HEK293 (cell line): Measurements from ENCODE around the gene CDADC1.

Experiments
- CTCF ChIA-PET: fragments of 350-600 bp; formaldehyde crosslinking; extraction: SDS; loops from one replicate; lab custom pipeline; 2021; ENCODE audit warnings: antibody characterized with exemption; lab: Yijun Ruan, JAX
- POLR2A ChIA-PET: fragments of 300-600 bp; formaldehyde crosslinking; extraction: SDS; loops from one replicate; lab custom pipeline; 2020; ENCODE audit warnings: antibody characterized with exemption, inconsistent platforms; lab: Yijun Ruan, JAX
- H3K27ac ChIP-seq: fragments of 200-500 bp; sonication (Bioruptor generic); 2 replicates; pipeline ENCODE4 v1.5.1; 2014; ENCODE audit warnings: low read depth, low read length, control low read depth, inconsistent platforms; ENCODE audit errors: extremely low read depth
- H3K36me3 ChIP-seq, 2 experiments: fragments of 200-500 bp in 1 of 2; sonication (Bioruptor generic) in 1 of 2; 1 replicate in 1 of 2; 2 replicates in 1 of 2; pipeline ENCODE4 v1.5.1; 2014 to 2017; ENCODE audit warnings: inconsistent platforms in 2 of 2, low read length in 2 of 2; ENCODE audit not compliant: control insufficient read depth in 2 of 2, insufficient read depth in 1 of 2
- H3K4me1 ChIP-seq: fragments of 200-500 bp; sonication (Bioruptor generic); 2 replicates; pipeline ENCODE4 v1.5.1; 2014; ENCODE audit warnings: mild to moderate bottlenecking, low read length, inconsistent platforms; ENCODE audit not compliant: control insufficient read depth, insufficient read depth
- H3K4me3 ChIP-seq: 2 replicates; pipeline ENCODE4 v1.5.1; 2011; ENCODE audit warnings: low read depth, mild to moderate bottlenecking, control low read depth, low read length, moderate library complexity
- H3K9me3 ChIP-seq: fragments of 200-500 bp; sonication (Bioruptor generic); 2 replicates; pipeline ENCODE4 v1.5.1; 2014; ENCODE audit warnings: low read depth, low read length, inconsistent platforms; ENCODE audit not compliant: control insufficient read depth, insufficient read depth
- HIC1 ChIP-seq: fragments of 450-650 bp; formaldehyde crosslinking; IDR thresholded peaks from 2 replicates; pipeline ENCODE4 v1.5.1; 2016; ENCODE audit warnings: missing biosample characterization, missing genetic modification characterization
- PRDM10 ChIP-seq: fragments of 450-650 bp; formaldehyde crosslinking; IDR thresholded peaks from 2 replicates; pipeline ENCODE4 v1.5.1; 2016; ENCODE audit warnings: missing biosample characterization, missing genetic modification characterization
- ZBTB10 ChIP-seq: fragments of 450-650 bp; formaldehyde crosslinking; IDR thresholded peaks from 2 replicates; pipeline ENCODE4 v1.5.1; 2016; ENCODE audit warnings: missing biosample characterization, missing genetic modification characterization
- ZBTB48 ChIP-seq: fragments of 450-650 bp; formaldehyde crosslinking; IDR thresholded peaks from 2 replicates; pipeline ENCODE4 v1.5.1; 2016; ENCODE audit warnings: missing biosample characterization, missing genetic modification characterization
- ZNF174 ChIP-seq: fragments of 450-650 bp; formaldehyde crosslinking; IDR thresholded peaks from 2 replicates; pipeline ENCODE4 v1.5.0; 2017; ENCODE audit warnings: missing biosample characterization, mild to moderate bottlenecking, missing genetic modification characterization
- ZNF175 ChIP-seq: fragments of 450-650 bp; formaldehyde crosslinking; IDR thresholded peaks from 2 replicates; pipeline ENCODE4 v1.5.1; 2016; ENCODE audit warnings: missing biosample characterization, missing genetic modification characterization
- ZNF23 ChIP-seq: fragments of 450-650 bp; formaldehyde crosslinking; IDR thresholded peaks from 2 replicates; pipeline ENCODE4 v1.5.1; 2016; ENCODE audit warnings: missing biosample characterization, missing genetic modification characterization, borderline replicate concordance
- ZNF514 ChIP-seq: fragments of 450-650 bp; formaldehyde crosslinking; IDR thresholded peaks from 2 replicates; pipeline ENCODE4 v1.5.1; 2016; ENCODE audit warnings: missing biosample characterization, missing genetic modification characterization
- ZNF558 ChIP-seq: fragments of 450-650 bp; formaldehyde crosslinking; IDR thresholded peaks from 2 replicates; pipeline ENCODE4 v1.5.1; 2016; ENCODE audit warnings: missing biosample characterization, missing genetic modification characterization
- ZNF645 ChIP-seq: fragments of 450-650 bp; formaldehyde crosslinking; IDR thresholded peaks from 2 replicates; pipeline ENCODE4; 2016; ENCODE audit warnings: missing biosample characterization, missing genetic modification characterization
- ZNF777 ChIP-seq: fragments of 450-650 bp; formaldehyde crosslinking; IDR thresholded peaks from 2 replicates; pipeline ENCODE4 v1.5.1; 2017; ENCODE audit warnings: missing biosample characterization, missing genetic modification characterization, borderline replicate concordance
- ZSCAN4 ChIP-seq: fragments of 450-650 bp; formaldehyde crosslinking; IDR thresholded peaks from 2 replicates; pipeline ENCODE4 v1.5.1; 2017; ENCODE audit warnings: missing biosample characterization, missing genetic modification characterization
- TF ChIP-seq, protein P1 (sequence below): fragments of 450-650 bp; formaldehyde crosslinking; IDR thresholded peaks from 2 replicates; pipeline ENCODE4 v1.5.1; 2017; ENCODE audit warnings: missing biosample characterization, missing genetic modification characterization

CDADC1 gene

DNA sequence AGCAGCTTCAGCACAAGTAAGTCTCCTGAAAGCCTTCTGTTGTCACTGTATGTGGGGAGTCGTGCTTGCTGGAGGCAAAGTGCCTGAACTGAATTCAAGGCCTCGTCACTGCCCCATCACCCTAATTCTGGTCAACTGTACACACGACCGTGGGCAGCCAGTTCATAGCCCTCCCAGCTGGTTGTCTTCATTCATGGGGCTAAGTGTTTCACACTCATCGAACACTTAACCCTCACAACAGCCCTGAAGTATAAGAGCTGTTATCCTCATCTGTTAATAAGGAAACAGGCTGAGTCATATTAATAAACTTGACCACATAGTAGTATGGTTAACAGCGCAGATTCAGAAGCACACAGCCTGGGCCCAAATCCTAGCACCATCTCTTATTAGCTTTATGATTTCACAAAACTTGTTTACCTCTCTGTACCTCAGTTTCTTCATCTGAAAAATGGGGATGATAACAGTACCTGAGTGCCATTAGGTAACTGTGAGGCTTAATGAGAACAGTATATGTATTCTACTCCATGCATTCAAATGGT is 66.7 kb downstream of the CDADC1 start:
- H3K4me3 ChIP-seq: no peak overlapping the region
- CTCF ChIA-PET: interaction anchor here (0.9 to 1.4 kb wide), 3 partner anchors 11 to 15 kb away, joined by 3 read pairs; no protein-coding TSS in a partner anchor

DNA sequence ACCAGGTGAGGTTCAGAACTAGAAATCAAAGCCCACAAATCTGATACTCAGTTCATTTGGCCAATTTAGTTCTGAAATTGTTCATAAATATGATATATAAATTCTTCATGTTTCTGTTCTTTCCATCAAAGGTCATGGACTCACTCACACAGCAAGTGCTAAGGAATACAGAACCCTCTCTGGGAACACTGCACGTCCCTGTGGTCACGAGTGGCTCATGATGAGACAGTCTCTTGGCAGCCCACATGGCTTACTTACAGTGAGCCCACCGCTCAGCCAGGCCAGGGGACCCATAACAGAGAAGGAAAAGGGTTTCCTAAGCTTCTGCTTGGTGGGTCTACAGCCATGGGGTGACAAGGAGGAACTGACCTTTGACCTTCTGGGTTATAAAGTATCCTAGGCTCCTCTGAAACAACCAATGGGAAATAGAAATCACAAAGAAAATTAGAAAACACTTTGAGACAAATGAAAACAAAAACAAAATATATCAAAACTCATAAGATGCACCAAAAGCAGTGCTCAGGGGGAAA is 67.4 kb downstream of the CDADC1 start:
- Histone ChIP-seq H3K27ac (no peak overlapping the region), H3K36me3 (no peaks in the 10 kb centered on the region), H3K9me3 (no peaks in the 10 kb centered on the region), H3K4me1 (no peaks in the 10 kb centered on the region), H3K4me3 (no peak overlapping the region)
- CTCF ChIA-PET: interaction anchor here (1.4 kb wide), 1 partner anchor 10 kb away, joined by 3 read pairs; no protein-coding TSS in a partner anchor
- TF ChIP-seq ZSCAN4 (tag by site-specific recombination) (no peak), ZNF558 (tag by site-specific recombination) (no peak), ZNF777 (tag by site-specific recombination) (no peak), ZNF23 (tag by site-specific recombination) (no peak), PRDM10 (tag by site-specific recombination) (no peak)
- POLR2A ChIA-PET: interaction anchor here (1.3 kb wide), 1 partner anchor 129 kb away, joined by 4 read pairs; the partner anchor contains the start of genes CAB39L and SETDB2

More for the DNA sequence above, 66.7 kb downstream of the CDADC1 start:
- H3K4me1 ChIP-seq: no peaks in the 10 kb centered on the region
- no peak for TF ChIP-seq ZNF175 (tag by site-specific recombination)
- TF ChIP-seq ZBTB10 (tag by site-specific recombination): no peak
- TF ChIP-seq, protein P1, sequence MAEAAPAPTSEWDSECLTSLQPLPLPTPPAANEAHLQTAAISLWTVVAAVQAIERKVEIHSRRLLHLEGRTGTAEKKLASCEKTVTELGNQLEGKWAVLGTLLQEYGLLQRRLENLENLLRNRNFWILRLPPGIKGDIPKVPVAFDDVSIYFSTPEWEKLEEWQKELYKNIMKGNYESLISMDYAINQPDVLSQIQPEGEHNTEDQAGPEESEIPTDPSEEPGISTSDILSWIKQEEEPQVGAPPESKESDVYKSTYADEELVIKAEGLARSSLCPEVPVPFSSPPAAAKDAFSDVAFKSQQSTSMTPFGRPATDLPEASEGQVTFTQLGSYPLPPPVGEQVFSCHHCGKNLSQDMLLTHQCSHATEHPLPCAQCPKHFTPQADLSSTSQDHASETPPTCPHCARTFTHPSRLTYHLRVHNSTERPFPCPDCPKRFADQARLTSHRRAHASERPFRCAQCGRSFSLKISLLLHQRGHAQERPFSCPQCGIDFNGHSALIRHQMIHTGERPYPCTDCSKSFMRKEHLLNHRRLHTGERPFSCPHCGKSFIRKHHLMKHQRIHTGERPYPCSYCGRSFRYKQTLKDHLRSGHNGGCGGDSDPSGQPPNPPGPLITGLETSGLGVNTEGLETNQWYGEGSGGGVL (tag by site-specific recombination): no peak
- no peak for TF ChIP-seq ZNF23 (tag by site-specific recombination)
- TF ChIP-seq ZNF514: no peak
- no peak for TF ChIP-seq HIC1 (tag by site-specific recombination)
- no peak for TF ChIP-seq ZBTB48
- no peak for TF ChIP-seq ZNF174 (tag by site-specific recombination)
- no peak for TF ChIP-seq ZNF645 (tag by site-specific recombination)
- POLR2A ChIA-PET: interaction anchor here (1.3 kb wide), 1 partner anchor 129 kb away, joined by 4 read pairs; the partner anchor contains the start of genes CAB39L and SETDB2
- H3K36me3 ChIP-seq: no peaks in the 10 kb centered on the region
- no peaks in the 10 kb centered on the region for H3K9me3 ChIP-seq
- H3K27ac ChIP-seq: no peak overlapping the region
